H1 (cell line): ENCODE results near the gene ILKAP. TPM values are rescaled to one million over a fixed set of nuclear protein-coding genes. Genes with fewer than 3 reads are reported as not detected.

Experiments
- CTCF ChIA-PET: fragments of 300-600 bp; sonication (Branson Sonifier 250); formaldehyde crosslinking; loops from one replicate; lab custom pipeline; 2021; ENCODE audit not compliant: partially characterized antibody; lab: Charles Lee
- POLR2A ChIA-PET: fragments of 300-600 bp; sonication (Branson Sonifier 250); formaldehyde crosslinking; loops from one replicate; lab custom pipeline; 2021; ENCODE audit warnings: inconsistent platforms; ENCODE audit not compliant: partially characterized antibody; lab: Charles Lee
- DNase-seq, 2 experiments: peaks; one replicate each; pipeline versions ENCODE4 v3.0.0 to v3.0.0-alpha.2; 2010 to 2022; ENCODE audit warnings: low spot score in 2 of 2, low read depth in 1 of 2, mixed read lengths in 1 of 2
- FAIRE-seq: peaks from 2 replicates; lab custom pipeline; 2011; peaks lifted over from hg19 to GRCh38; lab: Jason Lieb, UNC
- H2AFZ ChIP-seq: 2 replicates; pipeline ENCODE4 v1.8.1; 2012; ENCODE audit warnings: low read length, inconsistent platforms
- H2AK5ac ChIP-seq: 2 replicates; pipeline ENCODE4 v1.6.1; 2013; ENCODE audit warnings: low read depth, low read length
- H2BK120ac ChIP-seq: replicated peaks from 2 replicates; pipeline ENCODE3; 2013; ENCODE audit warnings: low read depth, low read length, inconsistent platforms
- H2BK12ac ChIP-seq: 2 replicates; pipeline ENCODE4 v1.6.1; 2013; ENCODE audit warnings: low read depth, low read length
- H2BK15ac ChIP-seq: 2 replicates; pipeline ENCODE4 v1.6.1; 2013; ENCODE audit warnings: low read length
- H2BK20ac ChIP-seq: 2 replicates; pipeline ENCODE4 v1.6.1; 2013; ENCODE audit warnings: low read length
- H2BK5ac ChIP-seq: 2 replicates; pipeline ENCODE4 v1.6.1; 2013; ENCODE audit warnings: low read depth, low read length
- H3K14ac ChIP-seq: 2 replicates; pipeline ENCODE4 v1.6.1; 2013; ENCODE audit warnings: inconsistent platforms; ENCODE audit not compliant: insufficient read length
- H3K18ac ChIP-seq: 2 replicates; pipeline ENCODE4 v1.6.1; 2013; ENCODE audit warnings: low read length; ENCODE audit errors: extremely low read depth
- H3K23ac ChIP-seq: 2 replicates; pipeline ENCODE4 v1.6.1; 2013; ENCODE audit warnings: inconsistent platforms; ENCODE audit not compliant: insufficient read length
- H3K23me2 ChIP-seq: 2 replicates; pipeline ENCODE4 v1.6.1; 2013; ENCODE audit warnings: low read depth, low read length
- H3K27ac ChIP-seq: 2 replicates; pipeline ENCODE4 v1.6.1; 2011; ENCODE audit warnings: low read depth, low read length, inconsistent platforms
- H3K27me3 ChIP-seq, 4 experiments: replicated peaks in 1 of 4; 1 replicate in 1 of 4; 2 replicates in 3 of 4; pipeline versions ENCODE4 v1.6.1 to v1.8.1; 2011 to 2013; ENCODE audit warnings: low read length in 3 of 4, mild to moderate bottlenecking in 3 of 4, inconsistent platforms in 2 of 4, mixed read lengths in 2 of 4, moderate library complexity in 1 of 4; ENCODE audit not compliant: control insufficient read depth in 3 of 4, insufficient read depth in 3 of 4; ENCODE audit errors: extremely low read depth in 1 of 4
- H3K36me3 ChIP-seq, 4 experiments: 2 replicates each; pipeline versions ENCODE4 v1.6.1 to v1.8.1; 2011 to 2013; ENCODE audit warnings: mild to moderate bottlenecking in 4 of 4, low read length in 3 of 4, moderate library complexity in 2 of 4, control low read depth in 1 of 4, inconsistent platforms in 1 of 4; ENCODE audit not compliant: insufficient read depth in 4 of 4, control insufficient read depth in 2 of 4
- H3K4ac ChIP-seq: replicated peaks from 2 replicates; pipeline ENCODE3; 2013; ENCODE audit warnings: low read length, low read depth, mixed read lengths, inconsistent platforms; ENCODE audit not compliant: insufficient read length
- H3K4me1 ChIP-seq, 4 experiments: replicated peaks in 1 of 4; 1 replicate in 1 of 4; 2 replicates in 3 of 4; pipeline versions ENCODE4 v1.6.1 to v1.8.1; 2011 to 2013; ENCODE audit warnings: low read length in 3 of 4, inconsistent platforms in 2 of 4, mixed read lengths in 1 of 4; ENCODE audit not compliant: insufficient read depth in 4 of 4, control insufficient read depth in 3 of 4
- H3K4me2 ChIP-seq, 2 experiments: 2 replicates each; pipeline versions ENCODE4 v1.6.1 to v1.8.1; 2011 to 2013; ENCODE audit warnings: low read depth in 2 of 2, low read length in 2 of 2, control low read depth in 1 of 2, inconsistent platforms in 1 of 2, mild to moderate bottlenecking in 1 of 2; ENCODE audit not compliant: insufficient read depth in 1 of 2
- H3K4me3 ChIP-seq, 4 experiments: fragments of 200-600, 300-600 bp in 1 of 4; sonication (generic), shearing (Covaris generic), sonication (Bioruptor Twin) in 1 of 4; 2 replicates each; pipeline versions ENCODE4 v1.5.1 to v1.8.1; 2011 to 2016; ENCODE audit warnings: low read length in 4 of 4, low read depth in 3 of 4, control low read depth in 2 of 4, inconsistent platforms in 2 of 4, mild to moderate bottlenecking in 2 of 4, mixed read lengths in 1 of 4, moderate library complexity in 1 of 4; ENCODE audit not compliant: insufficient read depth in 2 of 4; ENCODE audit errors: extremely low read depth in 1 of 4
- H3K56ac ChIP-seq: replicated peaks from 2 replicates; pipeline ENCODE3; 2013; ENCODE audit warnings: low read depth, mild to moderate bottlenecking, mixed read lengths, low read length, inconsistent platforms; ENCODE audit not compliant: insufficient read length
- H3K79me1 ChIP-seq: 2 replicates; pipeline ENCODE4 v1.6.1; 2013; ENCODE audit warnings: low read depth, low read length, control low read depth
- H3K79me2 ChIP-seq, 2 experiments: 2 replicates each; pipeline versions ENCODE4 v1.6.1 to v1.8.1; 2012 to 2013; ENCODE audit warnings: low read length in 2 of 2, mild to moderate bottlenecking in 2 of 2, inconsistent platforms in 1 of 2; ENCODE audit not compliant: insufficient read depth in 2 of 2, control insufficient read depth in 1 of 2
- H3K9ac ChIP-seq, 4 experiments: replicated peaks in 1 of 4; 1 replicate in 1 of 4; 2 replicates in 3 of 4; pipeline versions ENCODE4 v1.6.1 to v1.8.1; 2011 to 2013; ENCODE audit warnings: low read depth in 3 of 4, low read length in 3 of 4, control low read depth in 2 of 4, mild to moderate bottlenecking in 2 of 4, moderate library complexity in 2 of 4, inconsistent platforms in 1 of 4; ENCODE audit errors: extremely low read depth in 1 of 4
- H3K9me3 ChIP-seq, 2 experiments: 2 replicates each; pipeline versions ENCODE4 v1.6.1 to v1.8.1; 2012 to 2013; ENCODE audit warnings: mild to moderate bottlenecking in 2 of 2, moderate library complexity in 2 of 2, control low read depth in 1 of 2, inconsistent platforms in 1 of 2, low read depth in 1 of 2, low read length in 1 of 2, mixed read lengths in 1 of 2; ENCODE audit not compliant: insufficient read depth in 2 of 2
- H4K20me1 ChIP-seq, 2 experiments: replicated peaks in 1 of 2; 2 replicates each; pipeline versions ENCODE3 to v1.8.1; 2011 to 2013; ENCODE audit warnings: inconsistent platforms in 2 of 2, low read length in 2 of 2, mild to moderate bottlenecking in 1 of 2; ENCODE audit not compliant: insufficient read depth in 2 of 2, control insufficient read depth in 1 of 2
- H4K5ac ChIP-seq: 2 replicates; pipeline ENCODE4 v1.6.1; 2013; ENCODE audit warnings: low read length, low read depth, mixed read lengths, inconsistent platforms; ENCODE audit not compliant: insufficient read length
- H4K8ac ChIP-seq: 2 replicates; pipeline ENCODE4 v1.8.0; 2013; ENCODE audit warnings: mild to moderate bottlenecking, moderate library complexity, low read length, inconsistent platforms; ENCODE audit not compliant: insufficient read depth; ENCODE audit errors: extremely low read depth
- H4K91ac ChIP-seq: replicated peaks from 2 replicates; pipeline ENCODE3; 2013; ENCODE audit warnings: low read length, mixed read lengths, inconsistent platforms; ENCODE audit not compliant: insufficient read length
- ATF2 ChIP-seq: IDR thresholded peaks from 2 replicates; pipeline ENCODE4 v1.6.1; 2012; ENCODE audit warnings: low read length, inconsistent platforms
- BCL11A ChIP-seq, 2 experiments: IDR thresholded peaks; one replicate each; pipeline ENCODE4 v1.6.1; 2011; ENCODE audit warnings: low read depth in 2 of 2, low read length in 2 of 2, mild to moderate bottlenecking in 2 of 2
- MAFK ChIP-seq: IDR thresholded peaks from 2 replicates; pipeline ENCODE4 v1.6.1; 2012; ENCODE audit warnings: low read depth, mild to moderate bottlenecking, improper control_type of control experiment, low read length
- PHF8 ChIP-seq: fragments of 200-600 bp; sonication (generic); conservative IDR thresholded peaks from 2 replicates; pipeline ENCODE4 v1.7.1; 2012; ENCODE audit warnings: low read depth, mild to moderate bottlenecking, inconsistent platforms, low read length, moderate library complexity
- POLR2A ChIP-seq, 2 experiments: IDR thresholded peaks; 1 replicate in 1 of 2; 2 replicates in 1 of 2; pipeline ENCODE4 v1.6.1; 2011; ENCODE audit warnings: low read depth in 2 of 2, low read length in 2 of 2, mild to moderate bottlenecking in 2 of 2; ENCODE audit errors: control extremely low read depth in 1 of 2
- RNF2 ChIP-seq: fragments of 200-900, 300-1000 bp; sonication (generic); IDR thresholded peaks from 2 replicates; pipeline ENCODE4 v1.7.1; 2016; ENCODE audit warnings: borderline replicate concordance, low read depth, mild to moderate bottlenecking, antibody characterized with exemption, low read length; ENCODE audit not compliant: poor library complexity, severe bottlenecking; ENCODE audit errors: missing control alignments
- SP1 ChIP-seq: IDR thresholded peaks from 2 replicates; pipeline ENCODE4 v1.6.1; 2011; ENCODE audit warnings: low read depth, low read length
- SRF ChIP-seq: IDR thresholded peaks from 2 replicates; pipeline ENCODE4 v1.6.1; 2011; ENCODE audit warnings: mild to moderate bottlenecking, low read depth, low read length, moderate library complexity
- TAF1 ChIP-seq: IDR thresholded peaks from 2 replicates; pipeline ENCODE4 v1.6.1; 2011; ENCODE audit warnings: mild to moderate bottlenecking, low read depth, low read length
- polyA plus RNA-seq, 7 experiments: library from polyadenylated mRNA; depleted of rRNA in 3 of 7; stranded (reverse) in 5 of 7; unstranded in 2 of 7; fragments of >200 nt in 5 of 7; fragments of 200-250 nt in 2 of 7; gene quantifications; 1 replicate in 5 of 7; 2 replicates in 1 of 7; 4 replicates in 1 of 7; pipeline versions ENCODE4 v1.2.1 to v1.2.3, GENCODE V29; 2011 to 2013; ENCODE audit warnings: missing spikeins in 2 of 7, mixed read lengths in 2 of 7
- total RNA-seq: library from RNA; stranded (reverse); fragmentation: NEBNext Ultra II Directional; extraction: Animal tissue kit (Norgen Biotek cat#: 25700); gene quantifications from 2 replicates; pipeline ENCODE4 v1.2.1, GENCODE V29; 2021

Gene ILKAP
- total and polyA plus RNA-seq, 2 of the 8 experiments (the other 6 are each of a cell fraction or from before 2014, with no cell fraction given), result 23.5 to 33.8 TPM

DNA sequence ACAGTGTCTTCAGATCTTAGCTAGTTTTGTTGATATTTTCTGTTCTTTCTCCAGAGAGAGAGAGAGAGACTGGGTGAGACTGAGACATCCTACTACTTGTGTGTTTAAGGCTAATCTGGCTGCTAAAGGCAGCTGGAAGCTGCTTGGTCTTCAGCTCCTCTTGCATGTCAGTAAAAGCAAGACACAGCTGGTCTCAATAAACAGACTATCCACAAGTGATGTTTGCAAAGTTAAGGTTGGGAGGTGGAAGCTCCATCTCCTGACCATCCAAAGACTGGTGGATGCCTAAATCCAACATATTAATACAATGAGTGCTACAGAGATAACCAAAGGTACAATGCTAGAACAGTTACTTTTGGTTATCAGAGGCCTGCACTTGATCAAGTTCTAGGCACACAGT, 26.9 kb downstream of the ILKAP start:
- H3K9ac ChIP-seq, result no peak overlapping the region
- H3K79me2 ChIP-seq, result no peaks in the 10 kb centered on the region
- no peaks in the 10 kb centered on the region for H3K9me3 ChIP-seq
- no peak for TF ChIP-seq MAFK
- no peak for TF ChIP-seq SRF
- TF ChIP-seq POLR2A (IDR thresholded peaks at IDR 0.05; ENCODE audit: control extremely low read depth in 1 of 2, low read depth in 2 of 2, low read length in 2 of 2), result no peak
- no peak for TF ChIP-seq RNF2
- TF ChIP-seq PHF8, result no peak
- TF ChIP-seq SP1, result no peak
- TF ChIP-seq ATF2, result no peak
- TF ChIP-seq TAF1, result no peak
- no peak for TF ChIP-seq BCL11A (IDR thresholded peaks at IDR 0.05; ENCODE audit: low read depth in 2 of 2, low read length in 2 of 2)
- TF ChIP-seq, all 59 proteins: peak for 0
- H2BK20ac ChIP-seq, result no peak overlapping the region
- no peak overlapping the region for H3K4me3 ChIP-seq
- H2AFZ ChIP-seq, result no peak overlapping the region
- no peak for FAIRE-seq
- H3K4me1 ChIP-seq, result no peaks in the 10 kb centered on the region
- no peak overlapping the region for H4K91ac ChIP-seq
- H2BK5ac ChIP-seq, result no peak overlapping the region
- no peak overlapping the region for H4K5ac ChIP-seq
- H3K23me2 ChIP-seq, result no peaks in the 10 kb centered on the region
- peaks cover 11 to 60% (median 22%) of the 10 kb centered on the region in 4 experiments; a peak in 7 of 8 replicates for H3K36me3 ChIP-seq
- H3K79me1 ChIP-seq, result no peaks in the 10 kb centered on the region; the same call in 1 of the 2 replicates
- H3K14ac ChIP-seq, result no peak overlapping the region
- ChIA-PET CTCF (interaction anchor here (0.6 kb wide), 1 partner anchor 341 kb away, joined by 3 read pairs; no protein-coding TSS in a partner anchor), POLR2A (interaction anchor here (0.6 to 1.4 kb wide), 4 partner anchors 9 to 19 kb away, joined by 3 to 5 read pairs (median 3); no protein-coding TSS in a partner anchor)
- H2BK15ac ChIP-seq, result no peak overlapping the region
- H2AK5ac ChIP-seq, result no peak overlapping the region
- no peak overlapping the region for H3K27ac ChIP-seq
- no peak overlapping the region for H3K23ac ChIP-seq
- H3K4me2 ChIP-seq, result no peak overlapping the region
- H4K20me1 ChIP-seq, result peaks cover 3 to 14% of the 10 kb centered on the region in 2 experiments
- H3K27me3 ChIP-seq, result no peaks in the 10 kb centered on the region
- H2BK12ac ChIP-seq, result no peak overlapping the region
- H3K56ac ChIP-seq, result no peak overlapping the region
- no peak overlapping the region for H2BK120ac ChIP-seq
- DNase-seq, result no peak
- no peak overlapping the region for H3K18ac ChIP-seq
- no peak overlapping the region for H4K8ac ChIP-seq
- no peak overlapping the region for H3K4ac ChIP-seq
